Activated CD4-positive, alpha-beta T cell treated with anti-CD3 and anti-CD28 coated beads, Interleukin-2, amount 10 ng/mL, durations not matched to agents 24 days and 14 days (primary cell): Measurements from ENCODE around the gene LTO1. TPM values are rescaled to one million over a fixed set of nuclear protein-coding genes. Genes with fewer than 3 reads are reported as not detected.
A peak's percentile ranks its signal among the peaks of the same experiment; 100 is the strongest.

Source experiments
- DNase-seq: peaks from one replicate; pipeline ENCODE4 v3.0.0; 2022
- H3K27ac Mint-ChIP-seq: one replicate; pipeline ENCODE4 v1.8.0; 2022; ENCODE audit warnings: mild to moderate bottlenecking, mixed read lengths
- H3K27me3 Mint-ChIP-seq: one replicate; pipeline ENCODE4 v1.8.0; 2022; ENCODE audit warnings: mixed read lengths
- H3K36me3 Mint-ChIP-seq: one replicate; pipeline ENCODE4 v1.8.0; 2022; ENCODE audit warnings: low read depth, mild to moderate bottlenecking, mixed read lengths
- H3K4me1 Mint-ChIP-seq: one replicate; pipeline ENCODE4 v1.8.0; 2021; ENCODE audit warnings: mixed read lengths
- H3K4me3 Mint-ChIP-seq: one replicate; pipeline ENCODE4 v1.8.0; 2022; ENCODE audit warnings: mild to moderate bottlenecking, moderate library complexity, mixed read lengths
- H3K9me3 Mint-ChIP-seq: one replicate; pipeline ENCODE4 v1.8.0; 2021; ENCODE audit warnings: mixed read lengths
- intact Hi-C: fragments of 100-400 bp; cut with micrococcal nuclease; formaldehyde crosslinking; loops from one replicate; pipeline ENCODE4 v1.15.1; 2023
- total RNA-seq: library from RNA; stranded (reverse); gene quantifications from 2 replicates; pipeline ENCODE4 v1.2.3, GENCODE V29; 2022

Gene LTO1, protein sequence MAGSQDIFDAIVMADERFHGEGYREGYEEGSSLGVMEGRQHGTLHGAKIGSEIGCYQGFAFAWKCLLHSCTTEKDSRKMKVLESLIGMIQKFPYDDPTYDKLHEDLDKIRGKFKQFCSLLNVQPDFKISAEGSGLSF
- 29.3 and 32.1 TPM in 2 replicates for total RNA-seq

DNA sequence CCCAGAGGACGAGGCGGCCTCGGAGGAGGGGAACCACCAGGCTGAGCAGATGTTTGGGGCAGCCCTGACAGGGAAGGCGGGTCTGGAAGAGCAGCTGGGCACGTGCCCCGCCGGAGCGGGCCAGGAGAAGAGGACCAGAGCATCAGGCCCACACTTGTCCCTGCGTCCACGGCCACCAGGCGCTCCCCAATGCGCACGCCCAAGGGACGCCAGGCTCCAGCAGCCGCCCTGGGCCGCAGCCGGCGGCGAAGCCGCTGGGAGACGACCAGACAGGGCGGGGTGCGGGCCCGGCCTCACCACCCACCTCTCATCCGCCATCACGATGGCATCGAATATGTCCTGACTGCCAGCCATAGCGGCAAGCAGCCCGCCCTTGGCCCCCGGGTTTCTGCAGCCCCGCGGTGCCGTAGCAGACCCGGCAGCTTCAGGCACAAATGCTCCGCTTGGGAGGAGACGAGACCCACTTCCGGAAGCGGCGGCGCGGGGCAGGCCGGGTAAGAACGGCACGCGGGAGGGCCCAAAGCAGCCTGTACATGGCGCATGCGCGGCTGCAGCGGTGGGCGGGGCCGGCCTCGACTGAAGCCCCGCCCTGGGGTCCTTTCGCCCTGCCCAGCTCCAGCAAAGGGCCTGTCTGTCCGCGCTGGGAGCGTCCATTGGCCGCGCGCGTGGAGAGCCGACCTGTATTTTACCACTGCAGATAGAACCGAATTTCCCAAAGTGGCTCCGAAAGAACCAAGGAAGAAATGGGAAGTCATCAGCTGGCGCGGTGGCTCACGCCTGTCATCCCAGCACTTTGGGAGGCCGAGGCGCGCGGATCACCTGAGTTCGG is at the start of gene LTO1:
Gene LTO1, minus strand, starts transcription at position 468 of the 829 bp plus-strand sequence. Its CDS starts 114 bp downstream, at position 354.
- Mint-ChIP-seq H3K4me3 (peak within 1 kb of the TSS; percentile 96), H3K9me3 (no peaks in the 10 kb centered on the region), H3K4me1 (peaks cover 20% of the 10 kb centered on the region), H3K27me3 (peaks cover 5% of the 10 kb centered on the region), H3K27ac (peak within 1 kb of the TSS; percentile 92), H3K36me3 (peaks cover 15% of the 10 kb centered on the region)
- DNase-seq, result peak; percentile 98
- intact Hi-C loops, result loop anchor here (1.0 kb wide), 3 partner anchors 529 to 627 kb away; partner anchors contain the start of genes PPFIA1 and TPCN2

DNA sequence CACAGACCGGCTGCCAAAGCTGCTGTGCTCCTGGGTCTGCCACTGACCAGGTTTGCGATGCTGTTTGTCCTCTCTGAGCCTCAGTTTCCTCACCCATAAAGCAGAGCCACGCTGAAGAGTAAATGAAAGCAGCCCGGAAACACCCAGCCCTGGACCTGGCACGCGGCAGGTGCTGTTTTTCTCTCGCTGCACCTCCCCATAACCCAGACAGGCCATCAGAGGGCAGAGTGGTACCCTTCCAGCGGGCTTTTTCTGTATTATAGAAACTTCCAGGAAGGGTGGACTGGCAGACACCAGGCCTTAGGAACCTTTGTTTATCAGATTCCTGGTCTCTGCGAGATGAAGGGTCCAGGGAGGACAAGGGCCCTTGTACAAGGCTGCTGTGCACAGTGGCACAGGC is 46.6 kb upstream of the LTO1 start:
- no peak overlapping the region for H3K27ac Mint-ChIP-seq
- peaks cover 2% of the 10 kb centered on the region for H3K4me1 Mint-ChIP-seq
- no peak for DNase-seq
- H3K9me3 Mint-ChIP-seq, result no peaks in the 10 kb centered on the region
- intact Hi-C loops, result no loop called here
- H3K4me3 Mint-ChIP-seq, result no peak overlapping the region
- peaks cover 49% of the 10 kb centered on the region for H3K27me3 Mint-ChIP-seq
- H3K36me3 Mint-ChIP-seq, result no peaks in the 10 kb centered on the region

DNA sequence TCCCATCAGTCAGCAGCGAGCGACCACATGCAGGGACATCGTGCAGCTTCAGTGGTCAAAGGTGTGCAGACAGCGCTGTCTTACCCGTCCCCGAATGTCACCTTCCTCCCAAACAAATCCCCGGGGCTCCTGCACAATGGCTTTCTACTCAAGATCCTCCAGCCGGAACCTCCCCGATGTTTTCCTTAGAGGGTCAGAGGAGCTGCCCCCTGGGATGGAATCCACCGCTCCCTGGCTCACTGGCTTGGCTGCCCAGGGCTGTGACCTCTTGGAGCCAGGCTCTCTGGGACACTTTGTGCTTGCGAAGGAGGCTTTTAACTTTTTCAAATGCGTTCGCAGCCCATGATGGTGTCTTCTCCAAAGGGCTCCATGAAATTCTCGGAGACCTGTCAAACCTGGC is 46.0 kb upstream of the LTO1 start:
- Mint-ChIP-seq H3K9me3 (no peaks in the 10 kb centered on the region), H3K4me3 (no peak overlapping the region), H3K4me1 (peaks cover 2% of the 10 kb centered on the region), H3K27me3 (peaks cover 47% of the 10 kb centered on the region), H3K27ac (no peak overlapping the region), H3K36me3 (no peaks in the 10 kb centered on the region)
- DNase-seq, result no peak
- intact Hi-C loops, result no loop called here

DNA sequence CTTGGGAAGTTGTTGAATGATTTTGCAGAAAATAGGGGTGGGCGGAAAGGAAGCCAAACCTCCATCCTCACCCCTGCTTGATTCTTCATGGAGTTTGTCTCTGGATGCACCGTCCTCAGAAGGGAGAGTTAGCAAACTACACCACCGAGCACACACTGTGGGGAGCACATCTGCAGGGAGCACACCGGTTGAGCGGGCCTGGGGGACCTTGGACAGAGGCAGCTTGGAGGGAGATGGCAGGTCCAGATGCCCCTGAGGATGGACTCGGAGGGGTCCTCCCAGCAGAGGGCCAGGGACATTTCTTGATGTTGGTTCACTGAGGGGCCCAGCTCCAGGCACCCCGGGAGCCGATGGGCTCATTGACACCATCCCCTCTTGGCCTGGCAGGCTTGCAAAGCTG is 43.8 kb upstream of the LTO1 start:
- Mint-ChIP-seq H3K4me3 (no peak overlapping the region), H3K9me3 (no peaks in the 10 kb centered on the region), H3K36me3 (no peaks in the 10 kb centered on the region), H3K27me3 (peaks cover 38% of the 10 kb centered on the region), H3K27ac (no peak overlapping the region), H3K4me1 (peaks cover 2% of the 10 kb centered on the region)
- no peak for DNase-seq
- intact Hi-C loops, result no loop called here

- intact Hi-C loops, result no loop called here
- H3K27ac Mint-ChIP-seq, result no peak overlapping the region
- peaks cover 38% of the 10 kb centered on the region for H3K27me3 Mint-ChIP-seq
- H3K4me3 Mint-ChIP-seq, result no peak overlapping the region
- peaks cover 2% of the 10 kb centered on the region for H3K4me1 Mint-ChIP-seq
- H3K9me3 Mint-ChIP-seq, result no peaks in the 10 kb centered on the region
- H3K36me3 Mint-ChIP-seq, result no peaks in the 10 kb centered on the region
- DNase-seq, result no peak
Observed at GRCh38 chr11:69718147-69718546, 43.0 kb upstream of the LTO1 start.

- intact Hi-C loops, result no loop called here
- no peaks in the 10 kb centered on the region for H3K36me3 Mint-ChIP-seq
- peaks cover 2% of the 10 kb centered on the region for H3K4me1 Mint-ChIP-seq
- peaks cover 32% of the 10 kb centered on the region for H3K27me3 Mint-ChIP-seq
- no peak overlapping the region for H3K4me3 Mint-ChIP-seq
- H3K27ac Mint-ChIP-seq, result no peak overlapping the region
- no peak for DNase-seq
- H3K9me3 Mint-ChIP-seq, result no peaks in the 10 kb centered on the region
Observed at GRCh38 chr11:69716891-69717747, 42.0 kb upstream of the LTO1 start.

- intact Hi-C loops, result no loop called here
- Mint-ChIP-seq H3K4me1 (peaks cover 9% of the 10 kb centered on the region), H3K4me3 (no peak overlapping the region), H3K27me3 (peaks cover 26% of the 10 kb centered on the region), H3K27ac (no peak overlapping the region), H3K9me3 (no peaks in the 10 kb centered on the region), H3K36me3 (no peaks in the 10 kb centered on the region)
- DNase-seq, result no peak
Observed at GRCh38 chr11:69716099-69716498, 40.9 kb upstream of the LTO1 start.

DNA sequence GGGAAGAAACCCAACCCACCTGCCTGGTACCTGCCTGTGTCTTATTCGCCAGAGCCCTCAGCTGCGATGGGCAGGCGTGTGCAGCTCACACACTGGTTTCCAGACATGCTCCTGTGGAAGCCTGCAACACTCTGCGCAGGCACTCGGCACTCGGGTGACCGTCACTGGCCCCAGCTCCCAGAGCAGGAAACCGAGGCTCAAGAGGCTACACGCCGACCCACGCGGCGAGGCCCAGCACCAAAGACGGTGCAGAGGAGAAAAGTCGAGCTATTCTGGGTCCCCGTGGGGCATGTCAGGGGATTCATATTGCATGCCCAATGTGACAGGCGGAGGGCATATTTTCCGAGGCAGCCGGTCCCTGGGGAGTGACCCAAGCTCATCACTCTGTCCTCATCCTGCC is 40.3 kb upstream of the LTO1 start:
- DNase-seq, result no peak
- Mint-ChIP-seq H3K4me1 (peaks cover 9% of the 10 kb centered on the region), H3K9me3 (no peaks in the 10 kb centered on the region), H3K27me3 (peaks cover 21% of the 10 kb centered on the region), H3K36me3 (no peaks in the 10 kb centered on the region), H3K27ac (no peak overlapping the region), H3K4me3 (no peak overlapping the region)
- intact Hi-C loops, result no loop called here

DNA sequence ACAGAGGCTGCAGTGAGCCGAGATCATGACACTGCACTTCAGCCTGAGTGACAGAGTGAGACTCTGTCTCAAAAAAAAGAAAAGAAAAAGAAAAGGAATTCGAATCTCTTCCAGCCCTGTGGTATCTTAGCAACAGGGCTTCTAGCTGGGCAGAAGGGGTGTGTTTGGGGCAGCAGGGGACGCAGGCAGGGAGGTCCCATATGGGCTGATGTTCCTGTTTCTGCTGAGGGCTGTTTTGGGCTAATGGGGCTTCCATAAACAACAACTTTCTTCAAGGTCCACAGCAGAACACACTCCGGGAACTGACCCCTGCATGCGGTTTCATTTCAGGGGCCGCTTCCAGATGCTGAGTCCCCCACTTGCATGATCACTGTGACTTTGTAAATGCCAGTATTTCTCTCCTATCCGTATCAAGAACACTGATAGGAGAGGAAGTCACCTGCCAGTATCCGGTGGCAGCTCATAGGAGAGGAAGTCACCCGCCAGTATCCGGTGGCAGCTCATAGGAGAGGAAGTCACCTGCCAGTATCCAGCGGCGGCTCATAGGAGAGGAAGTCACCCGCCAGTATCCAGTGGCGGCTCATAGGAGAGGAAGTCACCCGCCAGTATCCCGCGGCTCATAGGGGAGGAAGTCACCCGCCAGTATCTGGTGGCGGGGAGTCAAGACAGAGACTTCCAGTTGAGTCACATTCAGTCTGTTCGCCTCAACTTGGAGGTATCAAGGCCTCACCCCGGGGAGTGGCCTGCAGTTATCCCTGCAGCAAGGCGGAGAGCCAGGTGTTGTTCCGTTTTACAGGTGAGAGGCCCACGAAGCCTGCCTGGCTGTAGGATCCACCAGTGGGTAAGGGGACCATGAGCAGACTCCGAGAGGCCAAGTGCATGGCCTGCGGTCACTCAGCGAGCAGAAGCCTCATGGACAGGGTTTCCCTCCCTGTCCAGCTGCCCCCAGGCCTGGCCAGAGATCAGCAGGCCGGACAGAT is 37.0 kb upstream of the LTO1 start:
- peak; percentile 65 for DNase-seq
- Mint-ChIP-seq H3K27me3 (peaks cover 17% of the 10 kb centered on the region), H3K4me1 (peaks cover 7% of the 10 kb centered on the region), H3K36me3 (no peaks in the 10 kb centered on the region), H3K27ac (no peak overlapping the region), H3K9me3 (no peaks in the 10 kb centered on the region), H3K4me3 (peak overlapping the region; percentile 23)
- intact Hi-C loops, result no loop called here

GRCh38 chr11:69708736-69709401 is 33.7 kb upstream of the LTO1 start:
- Mint-ChIP-seq H3K9me3 (no peaks in the 10 kb centered on the region), H3K27me3 (peaks cover 41% of the 10 kb centered on the region), H3K36me3 (no peaks in the 10 kb centered on the region), H3K4me1 (peaks cover 7% of the 10 kb centered on the region), H3K4me3 (no peak overlapping the region), H3K27ac (no peak overlapping the region)
- no peak for DNase-seq
- intact Hi-C loops, result no loop called here

GRCh38 chr11:69707176-69707575 is 32.0 kb upstream of the LTO1 start:
- Mint-ChIP-seq H3K4me3 (no peak overlapping the region), H3K27me3 (peaks cover 47% of the 10 kb centered on the region), H3K4me1 (peaks cover 7% of the 10 kb centered on the region), H3K27ac (no peak overlapping the region), H3K36me3 (no peaks in the 10 kb centered on the region), H3K9me3 (no peaks in the 10 kb centered on the region)
- intact Hi-C loops, result no loop called here
- DNase-seq, result no peak

DNA sequence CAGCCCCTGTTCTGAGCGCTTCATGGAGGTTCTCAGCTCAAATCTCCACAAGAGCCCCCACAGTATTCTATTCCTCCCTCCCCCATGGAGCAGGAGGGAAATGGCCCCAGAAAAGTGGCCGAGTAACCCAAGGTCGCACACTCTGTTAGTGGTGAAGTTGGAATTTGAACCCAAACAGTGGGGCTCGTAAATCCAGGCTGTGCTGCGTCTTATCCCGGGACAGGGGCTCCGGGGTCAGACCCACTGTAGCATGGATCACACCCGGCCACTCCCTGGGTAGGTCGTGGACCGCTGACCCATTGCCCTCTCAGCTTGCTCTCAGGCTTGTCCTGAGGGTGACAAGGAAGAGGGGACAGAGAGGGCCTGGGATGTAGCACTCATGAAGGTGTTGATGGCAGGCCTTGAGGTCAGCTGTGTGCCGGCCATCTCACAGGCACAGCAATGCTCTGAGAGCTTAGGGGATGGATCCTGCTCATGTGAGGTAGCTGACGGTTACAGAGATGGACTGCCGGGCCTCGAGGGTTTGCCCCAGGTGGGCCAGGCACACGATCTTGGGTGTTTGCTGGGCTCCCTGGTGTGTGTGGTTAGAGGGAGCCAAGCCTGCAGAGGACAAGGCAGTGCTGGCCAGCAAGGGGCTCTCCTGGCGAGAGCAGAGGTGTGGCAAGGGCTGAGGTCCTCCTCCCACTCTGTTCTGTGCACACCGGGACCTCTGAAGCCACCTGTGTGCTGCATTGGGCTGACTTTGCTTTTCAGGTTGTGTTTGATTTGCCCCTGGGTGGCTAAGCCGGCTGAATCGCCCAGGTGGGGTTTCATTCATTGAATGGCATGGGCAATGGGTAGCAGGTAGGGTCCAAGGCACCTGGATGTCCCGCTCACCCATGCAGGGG is 31.0 kb upstream of the LTO1 start:
- intact Hi-C loops, result no loop called here
- DNase-seq, result no peak
- no peaks in the 10 kb centered on the region for H3K36me3 Mint-ChIP-seq
- no peaks in the 10 kb centered on the region for H3K9me3 Mint-ChIP-seq
- no peaks in the 10 kb centered on the region for H3K4me1 Mint-ChIP-seq
- peaks cover 50% of the 10 kb centered on the region for H3K27me3 Mint-ChIP-seq
- no peak overlapping the region for H3K4me3 Mint-ChIP-seq
- no peak overlapping the region for H3K27ac Mint-ChIP-seq
